ENCODE measurements around the gene EOGT. TPM values are rescaled to one million over a fixed set of nuclear protein-coding genes. Genes with fewer than 3 reads are reported as not detected.

EOGT gene
- total and polyA plus RNA-seq, 2 experiments from 2014 or later: 11.9 to 27.2 TPM

GRCh38 chr3:69012800-69013252 lies 658 bp downstream of the EOGT start (continued):
- no peak for TF ChIP-seq CREB1 (CRISPR knock-in tag; IDR thresholded peaks at IDR 0.05; ENCODE audit: low read depth)
- no peak for TF ChIP-seq POLR2AphosphoS5 (IDR thresholded peaks at IDR 0.05; ENCODE audit: low read depth)
- no peak for TF ChIP-seq ZNF331 (CRISPR knock-in tag; IDR thresholded peaks at IDR 0.05; ENCODE audit: low read depth)
- no peak for TF ChIP-seq STAT1 (IDR thresholded peaks at IDR 0.05; ENCODE audit: unreplicated experiment)
- TF ChIP-seq NANOG (IDR thresholded peaks at IDR 0.05; ENCODE audit: borderline replicate concordance): no peak
- TF ChIP-seq CTCF (conservative IDR thresholded peaks at IDR 0.05; ENCODE audit: low read depth in 2 of 2): no peak
- no peak for TF ChIP-seq EZH2phosphoT487 (IDR thresholded peaks at IDR 0.05; ENCODE audit: unreplicated experiment)
- no peak for TF ChIP-seq REST (IDR thresholded peaks at IDR 0.05; ENCODE audit: unreplicated experiment)

- Histone ChIP-seq H3K4me2 (peak overlapping the region; percentile 69), H2AFZ (no peak overlapping the region), H3K4me3 (peak overlapping the region; percentile 56), H3F3A (replicated peaks; ENCODE audit: low read depth) (no peaks in the 10 kb centered on the region), H3K27ac (ENCODE audit: low read depth) (no peak overlapping the region), H4K20me1 (replicated peaks; ENCODE audit: insufficient read depth) (no peaks in the 10 kb centered on the region), H3K27me3 (ENCODE audit: insufficient read depth) (peaks cover 5% of the 10 kb centered on the region; the same call in 1 of the 2 replicates), H3K4me1 (ENCODE audit: insufficient read depth) (peaks cover 50% of the 10 kb centered on the region), H3K9me2 (ENCODE audit: insufficient read depth) (no peaks in the 10 kb centered on the region), H3K79me2 (replicated peaks; ENCODE audit: insufficient read depth) (no peaks in the 10 kb centered on the region), H3K36me3 (ENCODE audit: insufficient read depth) (no peaks in the 10 kb centered on the region)
- Mint-ChIP-seq H3K9me3 (no peaks in the 10 kb centered on the region), H3K27me3 (ENCODE audit: insufficient read depth, low read depth, poor library complexity) (peaks cover 15% of the 10 kb centered on the region), H3K36me3 (ENCODE audit: low read depth) (peaks cover 19% of the 10 kb centered on the region), H3K27ac (peak overlapping the region; percentile 77), H3K4me1 (peaks cover 65% of the 10 kb centered on the region), H3K4me3 (peak overlapping the region; percentile 80)
- DNase-seq (ENCODE audit: low spot score): peak; percentile 67
- peak; percentile 11 for ATAC-seq
- TF ChIP-seq POLR2AphosphoS5 (IDR thresholded peaks at IDR 0.05; ENCODE audit: low read depth) (no peak), EZH2 (IDR thresholded peaks at IDR 0.05; ENCODE audit: low read depth, unreplicated experiment) (no peak), CTCF (conservative IDR thresholded peaks at IDR 0.05; ENCODE audit: low read depth in 2 of 2) (no peak), ZNF331 (CRISPR knock-in tag; IDR thresholded peaks at IDR 0.05; ENCODE audit: low read depth) (no peak), ZNF462 (CRISPR knock-in tag; IDR thresholded peaks at IDR 0.05) (no peak)
These were observed 1.2 kb downstream of the EOGT start for GRCh38 chr3:69012100-69012799.

All from GM23338 (cell line).